Upper lobe of left lung (tissue), 6 donors: ENCODE measurements around the gene SEL1L3. TPM values are rescaled to one million over a fixed set of nuclear protein-coding genes. Genes with fewer than 3 reads are reported as not detected.

ENCODE experiments used
- ATAC-seq, 2 donors: fragments of 200-7000 bp; cut with Tn5 transposase; one replicate each; pipeline ENCODE4 v1.9.1; 2022; ENCODE audit warnings: mild to moderate bottlenecking in 2 of 2, moderate library complexity in 2 of 2; ENCODE audit not compliant: low FRiP score in 2 of 2
- DNase-seq, 2 donors: peaks; one replicate each; pipeline ENCODE4 v3.0.0-alpha.2; 2019 to 2020
- H3K27ac ChIP-seq, 4 donors: fragments of 200-600 bp; sonication (generic); one replicate each; pipeline ENCODE4 v1.5.1; 2016 to 2019
- H3K27me3 ChIP-seq, 4 donors: fragments of 200-600 bp; sonication (generic); one replicate each; pipeline ENCODE4 v1.5.1; 2017 to 2019
- H3K36me3 ChIP-seq, 4 donors: fragments of 200-600 bp; sonication (generic); one replicate each; pipeline ENCODE4 v1.5.1; 2016 to 2019
- H3K4me1 ChIP-seq, 4 donors: fragments of 200-600 bp; sonication (generic); one replicate each; pipeline ENCODE4 v1.5.1; 2018 to 2019
- H3K4me3 ChIP-seq, 4 donors: fragments of 200-600 bp; sonication (generic); one replicate each; pipeline ENCODE4 v1.5.1; 2017 to 2019; ENCODE audit warnings: mild to moderate bottlenecking in 2 of 4, moderate library complexity in 1 of 4
- H3K9me3 ChIP-seq, 4 donors: fragments of 200-600 bp; sonication (generic); one replicate each; pipeline ENCODE4 v1.5.1; 2018 to 2019
- EP300 ChIP-seq, 4 donors: sonication (generic); formaldehyde crosslinking; IDR thresholded peaks; one replicate each; pipeline ENCODE4 v1.5.1; 2017; ENCODE audit warnings: antibody characterized with exemption in 4 of 4, control low read depth in 2 of 4
- POLR2A ChIP-seq, 4 donors: fragments of 450-650 bp; IDR thresholded peaks; one replicate each; pipeline ENCODE4 v1.5.1; 2016 to 2017; ENCODE audit warnings: antibody characterized with exemption in 4 of 4, mild to moderate bottlenecking in 2 of 4
- POLR2AphosphoS5 ChIP-seq, 2 donors: sonication (generic); formaldehyde crosslinking; IDR thresholded peaks; one replicate each; pipeline ENCODE4 v1.5.1; 2017; ENCODE audit warnings: antibody characterized with exemption in 2 of 2
- WGBS, 2 donors: methylation state at CpG; one replicate each; pipeline ENCODE4 v1.1.5; 2017 to 2018; 5-methylcytosine and 5-hydroxymethylcytosine counted together
- total RNA-seq, 6 donors: library from RNA; depleted of rRNA in 4 of 6; stranded (reverse); fragments of >200 nt in 4 of 6; gene quantifications; one replicate each; pipeline versions ENCODE4 v1.1.0 to v1.2.1, GENCODE V29; 2016 to 2021
- TF ChIP-seq, protein P1 (sequence below), 6 experiments: fragments of 450-650 bp in 4 of 6; fragments of 200-600 bp in 2 of 6; sonication (generic) in 2 of 6; IDR thresholded peaks; one replicate each; pipeline ENCODE4 v1.5.1; 2016 to 2019; ENCODE audit warnings: antibody characterized with exemption in 6 of 6
- donor health status: DM: no; HTN: no; CAD: no; lungs with moderate emphysema.
- donor health status: DM: no; HTN: yes; CAD: no; lungs with severe emphysema.

The SEL1L3 gene
- total RNA-seq, 6 donors from 2014 or later: 41.7 to 197 (median 64.7) TPM

- H3K4me1 ChIP-seq: no peaks in the 10 kb centered on the region
- ATAC-seq (no peak), DNase-seq (no peak)
Observed at GRCh38 chr4:25904748-25905082, 41.9 kb upstream of the SEL1L3 start.

DNA sequence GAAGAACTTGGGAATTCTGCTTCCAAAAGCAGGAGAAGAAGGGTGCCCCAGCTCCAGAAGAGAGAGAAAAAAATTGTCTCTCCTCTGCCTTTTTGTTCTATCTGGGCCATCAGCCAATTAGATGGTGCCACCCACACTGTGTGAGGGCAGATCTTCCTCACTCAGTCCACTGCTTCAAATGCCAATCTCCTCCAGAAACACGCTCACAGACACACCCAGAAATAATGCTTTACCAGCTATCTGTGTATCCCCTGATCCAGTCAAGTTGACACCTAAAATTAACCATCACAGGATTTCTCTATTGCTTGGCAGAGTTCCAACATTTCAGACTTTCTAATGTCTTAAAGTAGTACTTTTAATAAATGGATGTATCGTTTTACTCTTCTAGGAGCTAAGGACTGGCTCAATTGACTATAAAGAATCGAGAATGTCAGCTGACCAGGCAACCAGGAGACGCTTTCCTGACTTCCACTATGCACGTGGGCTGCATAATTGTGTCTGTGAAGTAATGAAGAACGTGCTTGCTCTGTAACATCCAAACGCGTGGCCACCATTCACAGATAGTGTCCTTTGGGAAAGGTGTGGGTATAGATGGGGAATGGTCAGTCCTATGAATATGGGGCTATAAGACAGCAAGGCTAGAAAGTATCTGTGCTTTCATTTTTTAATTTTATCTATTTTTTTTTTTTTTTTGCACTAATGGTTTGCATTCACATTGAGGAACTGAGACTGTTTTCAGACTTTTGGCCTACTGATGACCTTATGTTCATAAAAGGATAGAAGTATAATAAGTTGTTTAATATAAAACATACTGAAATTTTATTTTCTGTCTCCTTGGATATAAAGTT lies 41.3 kb upstream of the SEL1L3 start:
- no peaks in the 10 kb centered on the region for H3K27me3 ChIP-seq
- no peak overlapping the region for H3K27ac ChIP-seq
- no peak for DNase-seq
- TF ChIP-seq EP300 (IDR thresholded peaks at IDR 0.05) (no peak), POLR2A (IDR thresholded peaks at IDR 0.05) (no peak), POLR2AphosphoS5 (IDR thresholded peaks at IDR 0.05) (no peak)
- TF ChIP-seq, protein P1, sequence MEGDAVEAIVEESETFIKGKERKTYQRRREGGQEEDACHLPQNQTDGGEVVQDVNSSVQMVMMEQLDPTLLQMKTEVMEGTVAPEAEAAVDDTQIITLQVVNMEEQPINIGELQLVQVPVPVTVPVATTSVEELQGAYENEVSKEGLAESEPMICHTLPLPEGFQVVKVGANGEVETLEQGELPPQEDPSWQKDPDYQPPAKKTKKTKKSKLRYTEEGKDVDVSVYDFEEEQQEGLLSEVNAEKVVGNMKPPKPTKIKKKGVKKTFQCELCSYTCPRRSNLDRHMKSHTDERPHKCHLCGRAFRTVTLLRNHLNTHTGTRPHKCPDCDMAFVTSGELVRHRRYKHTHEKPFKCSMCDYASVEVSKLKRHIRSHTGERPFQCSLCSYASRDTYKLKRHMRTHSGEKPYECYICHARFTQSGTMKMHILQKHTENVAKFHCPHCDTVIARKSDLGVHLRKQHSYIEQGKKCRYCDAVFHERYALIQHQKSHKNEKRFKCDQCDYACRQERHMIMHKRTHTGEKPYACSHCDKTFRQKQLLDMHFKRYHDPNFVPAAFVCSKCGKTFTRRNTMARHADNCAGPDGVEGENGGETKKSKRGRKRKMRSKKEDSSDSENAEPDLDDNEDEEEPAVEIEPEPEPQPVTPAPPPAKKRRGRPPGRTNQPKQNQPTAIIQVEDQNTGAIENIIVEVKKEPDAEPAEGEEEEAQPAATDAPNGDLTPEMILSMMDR (IDR thresholded peaks at IDR 0.05): no peak
- no peak overlapping the region for H3K4me3 ChIP-seq
- ATAC-seq: no peak
- no peaks in the 10 kb centered on the region for H3K4me1 ChIP-seq
- H3K36me3 ChIP-seq: no peaks in the 10 kb centered on the region
- WGBS, 2 donors: 86 to 88% methylated on average over 8 of the region's 8 CpGs
- no peaks in the 10 kb centered on the region for H3K9me3 ChIP-seq

More at GRCh38 chr4:25904748-25905082, 41.9 kb upstream of the SEL1L3 start:
- Histone ChIP-seq H3K4me3 (no peak overlapping the region), H3K27me3 (no peaks in the 10 kb centered on the region), H3K9me3 (no peaks in the 10 kb centered on the region), H3K27ac (no peak overlapping the region), H3K36me3 (no peaks in the 10 kb centered on the region)
- 85 to 92% methylated on average over 3 of the region's 3 CpGs for WGBS, 2 donors
- TF ChIP-seq POLR2AphosphoS5 (IDR thresholded peaks at IDR 0.05): no peak
- no peak for TF ChIP-seq EP300 (IDR thresholded peaks at IDR 0.05)
- TF ChIP-seq, protein P1 (IDR thresholded peaks at IDR 0.05): no peak

- WGBS, 2 donors: 86 to 90% methylated on average over 8 to 10 of the region's 10 CpGs
- peak in 1 of 2 donors; percentile 22 for DNase-seq
Observed at GRCh38 chr4:25901030-25901430, 38.2 kb upstream of the SEL1L3 start.

GRCh38 chr4:25900310-25900709 lies 37.5 kb upstream of the SEL1L3 start:
- Histone ChIP-seq H3K36me3 (no peaks in the 10 kb centered on the region), H3K4me1 (peaks cover 0 to 8% (median 0%) of the 10 kb centered on the region in 4 donors), H3K9me3 (no peaks in the 10 kb centered on the region), H3K27ac (no peak overlapping the region), H3K27me3 (no peaks in the 10 kb centered on the region), H3K4me3 (no peak overlapping the region)
- ATAC-seq (no peak), DNase-seq (no peak)
- TF ChIP-seq POLR2A (IDR thresholded peaks at IDR 0.05): no peak
- TF ChIP-seq POLR2AphosphoS5 (IDR thresholded peaks at IDR 0.05): no peak
- TF ChIP-seq, protein P1 (IDR thresholded peaks at IDR 0.05): no peak
- no peak for TF ChIP-seq EP300 (IDR thresholded peaks at IDR 0.05)
- 67 to 74% methylated on average over 1 of the region's 1 CpG for WGBS, 2 donors

More at GRCh38 chr4:25901030-25901430, 38.2 kb upstream of the SEL1L3 start:
- H3K4me3 ChIP-seq: no peak overlapping the region
- no peaks in the 10 kb centered on the region for H3K36me3 ChIP-seq
- H3K27me3 ChIP-seq: no peaks in the 10 kb centered on the region
- no peaks in the 10 kb centered on the region for H3K9me3 ChIP-seq
- no peak for ATAC-seq
- TF ChIP-seq POLR2A (IDR thresholded peaks at IDR 0.05): no peak
- TF ChIP-seq POLR2AphosphoS5 (IDR thresholded peaks at IDR 0.05): no peak
- TF ChIP-seq, protein P1 (IDR thresholded peaks at IDR 0.05): no peak
- TF ChIP-seq EP300 (IDR thresholded peaks at IDR 0.05): no peak
- no peak overlapping the region for H3K27ac ChIP-seq
- peaks cover 0 to 8% (median 0%) of the 10 kb centered on the region in 4 donors for H3K4me1 ChIP-seq
